PC-9 (cell line): Measurements from ENCODE around the gene LTK.

ENCODE experiments used
- EZH2 ChIP-seq: fragments of 200-600 bp; sonication (generic); IDR thresholded peaks from 2 replicates; pipeline ENCODE4 v1.8.0; 2017; ENCODE audit warnings: antibody characterized with exemption, low read depth
- TF ChIP-seq, protein P1 (sequence below): fragments of 200-600 bp; sonication (generic); conservative IDR thresholded peaks from 2 replicates; pipeline ENCODE4 v1.6.1; 2017; ENCODE audit warnings: mixed run types, antibody characterized with exemption, mild to moderate bottlenecking, moderate library complexity

DNA sequence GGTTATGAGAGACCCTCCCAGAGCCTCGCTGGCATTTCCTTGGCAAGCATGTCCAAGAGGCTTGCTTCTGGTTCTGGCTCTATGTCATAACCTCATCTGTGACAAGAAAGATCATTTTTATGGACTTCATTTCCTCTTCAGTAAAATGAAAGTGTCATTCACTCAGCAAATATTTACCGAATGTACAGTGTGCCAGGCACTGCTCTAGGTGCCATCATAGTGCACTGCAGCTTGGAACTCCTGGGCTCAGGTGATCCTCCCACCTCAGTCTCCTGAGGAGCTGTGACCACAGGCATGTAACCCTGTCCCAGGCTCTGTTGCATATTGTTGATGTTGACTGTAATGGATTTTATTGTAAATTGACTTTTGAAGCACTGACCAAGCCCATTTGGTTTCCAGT, 38.7 kb downstream of the LTK start:
- TF ChIP-seq, protein P1, sequence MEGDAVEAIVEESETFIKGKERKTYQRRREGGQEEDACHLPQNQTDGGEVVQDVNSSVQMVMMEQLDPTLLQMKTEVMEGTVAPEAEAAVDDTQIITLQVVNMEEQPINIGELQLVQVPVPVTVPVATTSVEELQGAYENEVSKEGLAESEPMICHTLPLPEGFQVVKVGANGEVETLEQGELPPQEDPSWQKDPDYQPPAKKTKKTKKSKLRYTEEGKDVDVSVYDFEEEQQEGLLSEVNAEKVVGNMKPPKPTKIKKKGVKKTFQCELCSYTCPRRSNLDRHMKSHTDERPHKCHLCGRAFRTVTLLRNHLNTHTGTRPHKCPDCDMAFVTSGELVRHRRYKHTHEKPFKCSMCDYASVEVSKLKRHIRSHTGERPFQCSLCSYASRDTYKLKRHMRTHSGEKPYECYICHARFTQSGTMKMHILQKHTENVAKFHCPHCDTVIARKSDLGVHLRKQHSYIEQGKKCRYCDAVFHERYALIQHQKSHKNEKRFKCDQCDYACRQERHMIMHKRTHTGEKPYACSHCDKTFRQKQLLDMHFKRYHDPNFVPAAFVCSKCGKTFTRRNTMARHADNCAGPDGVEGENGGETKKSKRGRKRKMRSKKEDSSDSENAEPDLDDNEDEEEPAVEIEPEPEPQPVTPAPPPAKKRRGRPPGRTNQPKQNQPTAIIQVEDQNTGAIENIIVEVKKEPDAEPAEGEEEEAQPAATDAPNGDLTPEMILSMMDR, result no peak
- TF ChIP-seq EZH2, result no peak
